KOPT-K1 (cell line): ENCODE measurements around the gene PPRC1.
A peak's percentile ranks its signal among the peaks of the same experiment; 100 is the strongest.

Source experiments
- H3K27ac ChIP-seq: fragments of 200-600 bp; sonication (generic); 2 replicates; pipeline ENCODE4 v1.5.1; 2016; ENCODE audit warnings: antibody characterized with exemption, mild to moderate bottlenecking, low read depth, low read length; ENCODE audit not compliant: poor library complexity, severe bottlenecking
- H3K36me3 ChIP-seq: fragments of 200-600 bp; sonication (generic); 2 replicates; pipeline ENCODE4 v1.5.1; 2017; ENCODE audit warnings: antibody characterized with exemption, mild to moderate bottlenecking, low read length, moderate library complexity; ENCODE audit not compliant: insufficient read depth
- H3K9me3 ChIP-seq: fragments of 200-600 bp; sonication (generic); 2 replicates; pipeline ENCODE4 v1.5.1; 2017; ENCODE audit warnings: antibody characterized with exemption, low read length, mild to moderate bottlenecking; ENCODE audit not compliant: insufficient read depth, poor library complexity, severe bottlenecking

PPRC1 gene

DNA sequence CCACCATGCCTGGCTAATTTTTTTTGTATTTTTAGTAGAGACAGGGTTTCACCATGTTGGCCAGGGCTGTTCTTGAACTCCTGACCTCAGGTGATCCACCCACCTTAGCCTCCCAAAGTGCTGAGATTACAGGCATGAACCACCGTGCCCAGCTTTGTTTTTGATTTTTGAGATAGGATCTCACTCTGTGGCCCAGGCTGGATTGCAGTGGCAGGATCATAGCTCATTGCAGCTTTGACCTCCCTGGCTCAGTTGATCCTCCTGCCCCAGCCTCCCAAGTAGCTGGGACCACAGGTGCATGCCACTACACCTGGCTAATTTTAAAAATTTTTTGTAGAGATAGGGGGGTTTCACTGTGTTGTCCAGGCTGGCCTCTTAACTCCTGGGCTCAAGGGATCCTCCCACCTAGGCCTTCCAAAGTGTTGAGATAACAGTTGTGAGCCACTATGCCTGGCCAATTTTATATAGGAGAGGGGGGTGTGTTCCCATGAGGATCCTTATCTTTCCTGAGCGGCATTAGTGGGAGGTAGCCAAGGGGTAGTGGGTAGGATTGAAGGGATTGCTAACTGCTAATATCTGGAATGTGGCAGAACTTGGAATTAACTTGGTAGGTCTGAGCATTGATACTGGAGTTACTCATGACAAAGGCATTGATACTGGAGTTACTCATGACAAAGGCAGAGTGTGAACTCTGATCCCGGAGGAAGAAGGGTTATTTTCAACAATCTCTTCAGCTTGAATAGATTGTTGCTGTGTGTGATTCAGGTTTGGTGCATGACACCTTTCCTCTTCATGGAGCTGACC is 18.3 kb downstream of the PPRC1 start:
- peaks cover 80% of the 10 kb centered on the region for H3K36me3 ChIP-seq
- H3K27ac ChIP-seq, result peak overlapping the region; percentile 82

DNA sequence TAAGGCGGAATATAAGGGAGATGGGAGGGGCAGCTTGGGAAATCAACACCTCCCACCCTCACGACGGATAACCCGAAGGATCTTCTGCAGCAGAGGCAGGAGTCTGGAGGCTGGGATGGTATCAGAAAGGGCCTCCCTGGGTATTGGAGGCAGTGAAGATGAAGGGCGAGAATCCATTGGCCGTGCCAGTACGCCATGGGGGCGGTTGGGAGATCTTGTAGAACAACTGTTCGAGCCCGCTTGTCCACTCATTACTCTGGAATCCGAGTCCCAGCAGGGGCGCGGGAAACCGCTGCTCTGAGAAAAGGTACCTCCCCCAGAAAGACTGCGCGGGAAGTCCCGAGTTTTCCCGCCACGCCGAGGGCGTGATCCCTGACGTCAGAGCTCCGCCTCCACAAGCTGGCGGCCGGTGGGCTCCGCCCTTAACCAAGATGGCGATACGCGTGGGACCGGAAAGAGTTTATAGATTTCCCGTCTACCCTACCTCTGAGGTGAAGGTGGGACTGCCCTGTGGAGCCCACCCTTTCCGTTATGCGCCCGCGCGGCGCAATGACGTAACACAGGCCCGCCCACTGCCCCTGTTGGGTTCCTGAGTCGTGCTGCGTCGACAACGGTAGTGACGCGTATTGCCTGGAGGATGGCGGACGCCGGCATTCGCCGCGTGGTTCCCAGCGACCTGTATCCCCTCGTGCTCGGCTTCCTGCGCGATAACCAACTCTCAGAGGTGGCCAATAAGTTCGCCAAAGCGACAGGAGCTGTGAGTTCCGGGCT is 19.1 kb downstream of the PPRC1 start, which contains the start of gene NOLC1:
Gene NOLC1, plus strand, starts transcription at position 616 of the 771 bp plus-strand sequence. Its CDS starts 22 bp downstream, at position 638.
- H3K9me3 ChIP-seq, result no peaks in the 10 kb centered on the region
- peak within 1 kb of the TSS; percentile 82 for H3K27ac ChIP-seq
- H3K36me3 ChIP-seq, result peaks cover 80% of the 10 kb centered on the region

More for the DNA sequence above, 18.3 kb downstream of the PPRC1 start:
- H3K9me3 ChIP-seq, result no peaks in the 10 kb centered on the region

DNA sequence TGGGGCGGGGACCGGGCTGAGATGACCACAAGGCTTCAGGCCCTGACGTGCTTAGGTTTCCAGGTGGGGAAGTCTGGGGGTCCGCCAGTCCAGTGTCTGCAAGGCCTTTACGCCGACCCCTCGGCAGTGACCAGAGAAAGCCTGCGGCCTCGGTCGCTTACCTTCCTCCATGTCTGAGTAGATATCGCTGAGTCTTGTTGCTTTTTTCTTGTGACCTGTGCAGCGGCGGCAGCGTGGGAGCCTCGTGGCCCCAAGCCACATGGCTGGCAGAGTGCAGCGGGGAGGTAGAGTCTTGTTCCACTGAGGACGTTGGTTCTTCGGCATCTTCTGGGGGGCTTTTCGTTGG is 19.7 kb downstream of the PPRC1 start:
- Histone ChIP-seq H3K27ac (peak overlapping the region; percentile 82), H3K36me3 (peaks cover 80% of the 10 kb centered on the region), H3K9me3 (no peaks in the 10 kb centered on the region)

DNA sequence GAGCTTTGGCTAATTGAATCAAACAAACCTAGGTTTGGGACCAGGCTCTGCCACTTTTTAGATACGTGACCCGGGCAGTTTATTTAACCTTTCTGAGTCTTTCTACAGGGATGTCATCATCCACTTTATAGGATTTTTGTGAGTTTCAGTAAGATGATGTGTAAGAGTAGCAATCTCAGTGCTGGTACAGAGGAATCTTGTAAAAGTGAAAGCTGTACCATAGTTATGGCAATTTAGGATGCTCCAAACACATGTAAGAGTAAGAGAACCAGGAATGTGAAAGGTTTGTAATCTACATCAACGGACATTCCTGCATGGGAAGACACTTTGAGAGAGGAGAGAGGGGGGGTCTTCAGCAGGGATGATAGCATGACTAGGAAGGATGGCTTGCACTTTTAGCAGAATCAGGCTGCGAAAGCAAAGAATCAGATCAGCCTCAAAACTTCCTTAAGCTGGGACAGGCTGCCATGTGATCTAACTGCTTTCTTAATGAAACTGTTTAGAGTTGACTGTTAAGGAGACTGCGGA is 20.3 kb downstream of the PPRC1 start:
- H3K36me3 ChIP-seq, result peaks cover 80% of the 10 kb centered on the region

DNA sequence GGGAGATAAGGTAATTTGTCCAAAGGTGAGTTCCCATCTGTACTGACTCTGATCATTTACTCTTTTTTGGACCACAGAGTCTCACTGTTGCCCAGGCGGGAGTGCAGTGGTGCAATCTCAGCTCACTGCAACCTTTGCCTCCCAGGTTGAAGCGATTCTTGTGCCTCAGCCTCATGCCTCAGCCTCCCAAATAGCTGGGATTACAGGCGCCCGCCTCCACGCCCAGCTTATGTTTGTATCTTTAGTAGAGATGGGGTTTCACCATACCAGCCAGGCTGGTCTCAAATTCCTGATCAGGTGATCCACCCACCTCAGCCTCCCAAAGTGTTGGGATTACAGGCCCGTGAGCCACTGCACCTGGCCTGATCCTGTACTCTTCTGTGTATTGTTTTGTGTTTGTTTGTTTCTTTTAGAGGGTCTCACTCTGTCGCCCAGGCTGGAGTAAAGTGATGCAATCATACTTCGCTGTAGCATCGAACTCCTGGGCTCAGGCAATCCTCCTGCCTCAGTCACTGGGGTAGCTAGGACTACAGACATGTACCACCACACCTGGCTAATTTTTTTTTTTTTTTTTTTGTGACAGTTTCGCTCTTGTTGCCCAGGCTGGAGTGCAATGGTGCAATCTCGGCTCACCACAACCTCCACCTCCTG is 21.8 kb downstream of the PPRC1 start:
- Histone ChIP-seq H3K27ac (no peak overlapping the region), H3K9me3 (no peaks in the 10 kb centered on the region), H3K36me3 (peaks cover 80% of the 10 kb centered on the region)

More for the DNA sequence above, 20.3 kb downstream of the PPRC1 start:
- Histone ChIP-seq H3K9me3 (no peaks in the 10 kb centered on the region), H3K27ac (peak overlapping the region; percentile 82)

DNA sequence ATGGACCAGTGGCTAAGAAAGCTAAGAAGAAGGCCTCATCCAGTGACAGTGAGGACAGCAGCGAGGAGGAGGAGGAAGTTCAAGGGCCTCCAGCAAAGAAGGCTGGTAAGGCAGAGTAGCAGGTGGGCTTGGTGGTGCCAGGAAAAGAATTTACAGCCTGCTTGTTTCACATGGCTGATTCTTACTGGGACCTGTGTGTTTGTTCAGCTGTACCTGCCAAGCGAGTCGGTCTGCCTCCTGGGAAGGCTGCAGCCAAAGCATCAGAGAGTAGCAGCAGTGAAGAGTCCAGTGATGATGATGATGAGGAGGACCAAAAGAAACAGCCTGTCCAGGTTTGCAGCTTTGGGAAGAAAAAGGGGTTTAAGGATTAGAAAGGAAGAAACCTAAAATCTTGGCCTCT is 24.4 kb downstream of the PPRC1 start:
- Histone ChIP-seq H3K9me3 (no peaks in the 10 kb centered on the region), H3K27ac (no peak overlapping the region), H3K36me3 (peaks cover 87% of the 10 kb centered on the region)

DNA sequence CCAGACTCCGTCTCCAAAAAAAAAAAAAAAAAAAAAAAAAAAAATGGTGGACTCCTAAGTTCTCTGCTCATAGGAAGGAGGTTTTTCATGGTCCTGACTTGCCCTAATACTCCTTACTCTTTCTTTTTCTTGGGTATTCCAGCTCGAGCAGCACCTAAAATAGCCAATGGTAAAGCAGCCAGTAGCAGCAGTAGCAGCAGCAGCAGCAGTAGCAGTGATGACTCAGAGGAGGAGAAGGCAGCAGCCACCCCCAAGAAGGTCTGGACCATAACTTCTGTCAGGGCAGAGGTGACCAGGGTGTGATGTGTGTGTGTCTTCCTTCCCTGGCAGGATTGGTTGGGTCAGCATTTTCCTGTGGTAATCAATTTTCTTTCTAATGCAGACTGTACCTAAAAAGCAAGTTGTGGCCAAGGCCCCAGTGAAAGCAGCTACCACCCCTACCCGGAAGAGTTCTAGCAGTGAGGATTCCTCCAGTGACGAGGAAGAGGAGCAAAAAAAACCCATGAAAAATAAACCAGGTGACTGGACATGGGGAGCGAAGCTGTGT is 26.3 kb downstream of the PPRC1 start:
- no peaks in the 10 kb centered on the region for H3K9me3 ChIP-seq
- no peak overlapping the region for H3K27ac ChIP-seq
- H3K36me3 ChIP-seq, result peaks cover 100% of the 10 kb centered on the region

DNA sequence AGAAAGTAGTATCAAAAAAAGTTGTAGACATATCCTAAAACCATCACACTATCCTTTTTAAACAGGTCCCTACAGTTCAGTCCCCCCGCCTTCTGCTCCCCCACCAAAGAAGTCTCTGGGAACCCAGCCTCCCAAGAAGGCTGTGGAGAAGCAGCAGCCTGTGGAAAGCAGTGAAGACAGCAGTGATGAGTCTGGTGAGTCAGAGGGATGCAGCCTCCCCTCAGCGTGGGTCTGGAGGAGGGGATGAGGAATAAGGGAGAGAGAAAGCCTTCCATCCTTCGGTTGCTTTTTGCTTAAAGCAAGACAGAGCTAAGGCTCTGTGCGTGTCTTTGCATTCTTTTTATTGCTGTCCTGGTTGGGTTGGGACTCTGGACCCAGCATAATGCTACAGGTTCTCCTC is 27.0 kb downstream of the PPRC1 start:
- peaks cover 95% of the 10 kb centered on the region for H3K36me3 ChIP-seq
- no peak overlapping the region for H3K27ac ChIP-seq
- H3K9me3 ChIP-seq, result no peaks in the 10 kb centered on the region

DNA sequence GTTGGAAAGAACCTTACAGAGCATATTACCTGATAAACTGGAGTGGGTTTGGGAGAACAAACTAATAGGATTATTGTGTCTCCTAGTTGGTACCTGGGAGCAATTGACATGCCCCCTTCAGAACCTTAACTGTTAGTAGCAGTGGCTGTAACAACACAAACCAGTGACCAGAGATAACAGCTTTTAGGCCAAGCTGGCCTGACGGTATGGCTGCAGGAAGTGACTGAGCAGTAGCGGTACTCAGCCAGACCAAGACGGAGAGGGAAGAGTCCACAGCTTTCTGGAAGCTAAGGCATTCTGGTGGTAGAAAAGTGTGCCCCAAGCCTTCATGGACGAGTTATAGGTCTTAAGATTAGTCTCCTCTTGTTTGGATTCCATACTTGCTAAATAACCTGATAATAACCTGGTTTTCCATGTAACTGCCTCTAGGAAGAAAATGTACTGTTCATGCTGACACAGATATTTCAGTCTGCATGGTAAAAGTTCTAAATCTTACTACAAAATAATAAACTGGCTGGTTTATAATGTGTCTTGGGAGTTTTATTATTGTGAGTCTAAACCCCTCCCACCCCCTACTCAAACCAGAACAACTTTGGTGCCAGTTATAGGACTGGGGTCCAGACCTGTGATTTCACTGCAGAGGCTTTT is 30.6 kb downstream of the PPRC1 start:
- H3K9me3 ChIP-seq, result no peaks in the 10 kb centered on the region
- peaks cover 63% of the 10 kb centered on the region for H3K36me3 ChIP-seq
- H3K27ac ChIP-seq, result no peak overlapping the region

DNA sequence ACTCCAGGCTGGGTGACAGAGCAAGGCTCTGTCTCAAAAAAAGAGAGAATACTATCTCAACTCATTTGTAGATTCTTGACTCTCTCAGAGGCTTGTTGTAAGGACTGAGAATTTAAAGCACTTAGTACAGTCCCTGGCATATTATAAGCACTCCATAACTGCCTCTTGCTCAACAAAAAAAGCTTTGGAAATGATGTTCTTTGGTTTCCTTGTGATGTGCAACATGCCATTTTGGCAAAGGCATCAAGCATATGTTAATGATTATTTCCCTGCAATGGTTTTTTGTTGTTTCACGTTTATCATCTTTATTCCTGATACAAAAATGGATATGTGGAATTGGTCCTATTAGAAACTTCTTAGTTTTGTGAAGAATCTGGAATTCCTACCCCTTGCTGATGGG is 35.0 kb downstream of the PPRC1 start:
- H3K27ac ChIP-seq, result no peak overlapping the region
- H3K9me3 ChIP-seq, result no peaks in the 10 kb centered on the region
- peaks cover 19% of the 10 kb centered on the region for H3K36me3 ChIP-seq

DNA sequence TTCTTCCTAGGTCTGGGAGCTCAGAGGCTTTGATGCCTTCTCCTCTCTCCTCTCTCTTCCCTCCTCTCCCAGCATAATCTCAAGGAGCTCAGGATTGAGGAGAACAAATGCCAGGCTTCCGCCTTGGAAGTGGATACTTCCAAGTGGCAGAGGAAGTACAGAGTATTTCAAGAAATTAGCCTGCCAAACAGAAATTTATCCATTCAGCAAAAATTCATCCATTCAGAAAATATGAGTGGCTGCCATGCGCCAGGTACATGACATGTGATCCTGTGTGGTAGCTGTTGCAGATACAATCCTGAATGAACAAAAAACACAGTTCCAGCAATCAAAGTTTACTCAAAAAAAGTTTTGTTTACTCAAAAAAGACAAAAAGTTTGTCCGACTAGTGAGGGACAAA is 37.8 kb downstream of the PPRC1 start:
- no peaks in the 10 kb centered on the region for H3K9me3 ChIP-seq
- H3K27ac ChIP-seq, result no peak overlapping the region
- H3K36me3 ChIP-seq, result peaks cover 4% of the 10 kb centered on the region; the same call in 1 of the 2 replicates

DNA sequence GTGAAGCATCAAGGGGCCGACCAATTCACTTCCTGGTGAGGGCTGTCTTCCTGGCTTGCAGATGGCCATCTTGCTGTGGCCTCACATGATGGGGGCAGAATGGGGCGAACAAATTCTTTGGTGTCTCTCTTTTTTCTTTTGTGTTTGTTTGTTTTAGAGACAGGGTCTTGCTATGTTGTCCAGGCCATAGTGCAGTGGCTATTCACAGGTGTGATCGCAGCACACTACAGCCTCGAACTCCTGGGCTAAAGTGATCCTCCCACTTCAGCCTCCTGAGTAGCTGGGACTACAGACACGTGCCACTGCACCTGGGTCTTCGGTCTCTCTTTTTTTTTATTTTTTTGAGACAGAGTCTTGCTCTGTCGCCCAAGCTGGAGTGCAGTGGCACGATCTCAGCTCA is 39.4 kb downstream of the PPRC1 start:
- H3K9me3 ChIP-seq, result no peaks in the 10 kb centered on the region
- H3K36me3 ChIP-seq, result no peaks in the 10 kb centered on the region
- H3K27ac ChIP-seq, result no peak overlapping the region

DNA sequence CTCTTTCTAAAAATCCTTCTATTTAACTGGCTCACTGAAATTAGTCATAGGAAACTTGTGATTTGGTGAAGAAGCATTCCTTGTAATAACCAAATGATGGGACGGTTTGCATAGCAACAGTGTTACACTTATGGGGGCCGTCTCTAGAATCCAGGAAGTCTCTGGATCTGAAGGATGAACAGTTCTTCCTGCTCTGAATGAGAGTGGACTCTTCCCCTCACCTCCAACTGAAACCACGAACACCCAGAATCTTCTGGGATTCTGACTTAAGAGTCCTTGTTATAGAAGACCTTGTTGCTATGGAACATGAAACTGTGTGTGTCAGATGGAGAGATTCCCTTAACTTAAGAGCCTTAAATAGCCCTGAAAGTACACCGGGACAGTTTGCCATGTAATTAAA is 42.6 kb downstream of the PPRC1 start:
- no peaks in the 10 kb centered on the region for H3K9me3 ChIP-seq
- no peak overlapping the region for H3K27ac ChIP-seq
- no peaks in the 10 kb centered on the region for H3K36me3 ChIP-seq

DNA sequence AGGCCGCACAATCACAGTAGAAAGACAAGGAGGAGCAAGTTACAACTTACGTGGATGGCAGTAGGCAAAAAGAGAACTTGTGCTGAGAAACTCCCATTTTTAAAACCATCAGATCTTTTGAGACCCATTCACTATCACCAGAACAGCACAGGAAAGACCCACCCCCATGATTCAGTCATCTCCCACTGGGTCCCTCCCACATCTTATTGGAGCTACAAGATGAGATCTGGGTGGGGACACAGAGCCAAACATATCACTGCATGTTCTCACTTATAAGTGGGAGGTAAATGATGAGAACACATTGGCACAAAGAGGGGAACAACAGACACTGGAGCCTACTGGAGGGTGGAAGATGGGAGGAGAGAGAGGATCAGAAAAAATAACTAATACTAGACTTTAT is 51.8 kb downstream of the PPRC1 start:
- Histone ChIP-seq H3K9me3 (peaks cover 28% of the 10 kb centered on the region), H3K36me3 (no peaks in the 10 kb centered on the region), H3K27ac (no peak overlapping the region)
